HuH-7 (cell line): ENCODE measurements around the gene XCR1.
"Not testable (repeated sequence)": the region's sequence is repeated elsewhere in the genome, so short reads cannot be mapped to it uniquely, and the experiment has no call there.

ENCODE experiments used
- DNase-seq: peaks from one replicate; pipeline ENCODE4 v3.0.0; 2011; ENCODE audit warnings: low spot score

XCR1 gene

GRCh38 chr3:46038916-46039315, 11.6 kb upstream of the XCR1 start:
- no peak for DNase-seq

GRCh38 chr3:46038071-46038470, 10.8 kb upstream of the XCR1 start:
- DNase-seq = not testable (repeated sequence)

- DNase-seq = no peak
Observed at GRCh38 chr3:46036191-46036590, 8.9 kb upstream of the XCR1 start.

- DNase-seq = no peak
Observed at GRCh38 chr3:46031747-46032146, 4.5 kb upstream of the XCR1 start.

GRCh38 chr3:46031269-46031668, 4.0 kb upstream of the XCR1 start:
- no peak for DNase-seq

- no peak for DNase-seq
Observed at GRCh38 chr3:46030626-46031025, 3.3 kb upstream of the XCR1 start.

GRCh38 chr3:46029953-46030543, 2.8 kb upstream of the XCR1 start:
- DNase-seq = no peak

- DNase-seq = no peak
Observed at GRCh38 chr3:46027736-46028397, 584 bp upstream of the XCR1 start.

GRCh38 chr3:46025139-46025538, 2.1 kb downstream of the XCR1 start:
- DNase-seq = no peak

GRCh38 chr3:46024131-46024530, 3.2 kb downstream of the XCR1 start:
- no peak for DNase-seq

GRCh38 chr3:46022909-46023785, 4.1 kb downstream of the XCR1 start:
- no peak for DNase-seq

- no peak for DNase-seq
Observed at GRCh38 chr3:46021516-46021915, 5.8 kb downstream of the XCR1 start.

GRCh38 chr3:46020766-46021510, 6.3 kb downstream of the XCR1 start:
- DNase-seq = no peak

GRCh38 chr3:46019707-46020106, 7.6 kb downstream of the XCR1 start:
- DNase-seq = no peak

- DNase-seq = no peak
Observed at GRCh38 chr3:46017720-46018119, 9.6 kb downstream of the XCR1 start.

GRCh38 chr3:46013316-46014094, 13.8 kb downstream of the XCR1 start:
- no peak for DNase-seq

- no peak for DNase-seq
Observed at GRCh38 chr3:46012246-46012645, 15.0 kb downstream of the XCR1 start.

- DNase-seq = no peak
Observed at GRCh38 chr3:46010519-46011113, 16.7 kb downstream of the XCR1 start.

GRCh38 chr3:46008058-46008457, 19.2 kb downstream of the XCR1 start:
- no peak for DNase-seq

GRCh38 chr3:46007280-46007679, 20.0 kb downstream of the XCR1 start:
- DNase-seq = no peak
